Measurements from ENCODE around the gene CYP3A5.
A peak's percentile ranks its signal among the peaks of the same experiment; 100 is the strongest.
"Not testable (repeated sequence)": the region's sequence is repeated elsewhere in the genome, so short reads cannot be mapped to it uniquely, and the experiment has no call there.

The CYP3A5 gene

DNA sequence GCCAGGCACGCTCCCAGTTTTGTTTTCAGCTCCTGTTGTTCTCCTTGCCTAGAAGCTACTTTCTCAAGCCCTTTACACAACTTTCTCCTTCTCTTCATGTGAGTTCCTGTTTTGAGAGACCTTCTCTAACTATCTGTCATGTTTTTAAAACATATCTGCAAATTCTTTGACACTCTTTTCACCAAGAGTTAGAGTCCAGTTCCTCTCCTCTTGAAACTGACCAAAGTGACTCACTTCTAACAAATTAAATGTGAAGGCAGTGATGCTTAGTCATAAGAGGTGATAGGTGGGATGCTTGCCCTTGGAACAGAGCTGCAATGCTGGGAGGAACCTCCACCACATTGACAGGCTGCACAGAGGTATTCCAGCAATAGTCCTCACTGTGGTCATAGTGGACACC, 37.8 kb downstream of the CYP3A5 start:
- DNase-seq (ENCODE audit: low read depth in 2 of 2): no peak

DNA sequence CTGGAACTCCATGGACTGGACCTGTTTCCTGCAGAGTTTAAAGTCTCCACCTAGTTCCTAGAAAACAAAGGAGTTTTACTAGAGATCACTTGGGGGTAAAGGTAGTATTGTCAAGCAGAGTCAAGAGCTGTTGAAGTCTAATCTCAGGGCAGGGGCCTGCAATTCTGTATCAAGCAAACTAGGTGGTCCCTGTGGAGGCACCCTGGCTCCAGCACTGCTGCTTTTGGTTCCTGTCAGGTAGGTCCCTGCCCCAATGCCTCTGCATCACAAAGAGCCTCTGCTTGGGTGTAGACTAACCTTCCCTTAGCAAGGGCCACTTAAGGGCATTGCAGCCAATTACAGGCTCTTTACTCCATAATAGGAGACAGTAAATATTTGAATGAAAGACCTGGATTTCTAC, 40.5 kb downstream of the CYP3A5 start:
- no peak for DNase-seq (ENCODE audit: low read depth in 2 of 2)

DNA sequence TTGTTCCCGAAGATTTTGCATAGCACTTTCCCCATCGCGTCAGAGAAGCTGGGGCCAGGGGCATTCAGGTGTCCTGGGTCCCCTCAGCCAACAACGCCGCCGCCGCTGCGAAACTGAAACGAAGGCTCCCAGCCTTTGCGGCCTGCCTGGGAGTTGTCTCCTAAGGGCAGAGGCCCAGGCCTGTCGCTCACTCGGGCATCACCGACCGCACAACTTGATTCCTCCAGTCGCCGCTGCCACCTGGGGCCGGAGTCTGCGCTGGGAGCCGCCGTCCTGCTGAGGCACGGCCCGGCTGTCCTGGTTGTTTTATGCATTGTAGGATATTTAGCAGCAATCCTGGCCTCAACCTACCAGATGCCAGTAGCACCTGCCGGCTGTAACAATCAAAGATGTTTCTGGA, 41.1 kb downstream of the CYP3A5 start:
- DNase-seq (ENCODE audit: low read depth in 2 of 2): no peak

DNA sequence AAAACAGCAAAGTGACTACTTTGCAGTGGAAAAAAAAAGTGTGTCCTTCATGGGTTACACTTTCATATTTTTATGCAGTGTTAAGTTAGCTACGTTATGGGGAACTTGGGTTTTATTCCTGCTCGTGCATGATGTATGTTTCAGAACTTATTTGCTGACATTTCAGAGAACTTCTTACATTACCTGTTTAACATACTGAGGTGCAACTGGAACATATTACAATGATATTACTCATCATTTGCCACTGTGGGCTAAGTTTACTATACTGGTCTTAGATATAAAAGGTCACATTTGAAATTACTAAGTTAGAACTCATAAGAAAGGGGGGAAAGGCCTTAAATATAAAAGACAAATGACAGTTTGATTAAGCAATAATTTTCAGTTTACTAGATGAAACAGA, 42.4 kb downstream of the CYP3A5 start:
- not testable (repeated sequence) for DNase-seq (ENCODE audit: low read depth in 2 of 2)

DNA sequence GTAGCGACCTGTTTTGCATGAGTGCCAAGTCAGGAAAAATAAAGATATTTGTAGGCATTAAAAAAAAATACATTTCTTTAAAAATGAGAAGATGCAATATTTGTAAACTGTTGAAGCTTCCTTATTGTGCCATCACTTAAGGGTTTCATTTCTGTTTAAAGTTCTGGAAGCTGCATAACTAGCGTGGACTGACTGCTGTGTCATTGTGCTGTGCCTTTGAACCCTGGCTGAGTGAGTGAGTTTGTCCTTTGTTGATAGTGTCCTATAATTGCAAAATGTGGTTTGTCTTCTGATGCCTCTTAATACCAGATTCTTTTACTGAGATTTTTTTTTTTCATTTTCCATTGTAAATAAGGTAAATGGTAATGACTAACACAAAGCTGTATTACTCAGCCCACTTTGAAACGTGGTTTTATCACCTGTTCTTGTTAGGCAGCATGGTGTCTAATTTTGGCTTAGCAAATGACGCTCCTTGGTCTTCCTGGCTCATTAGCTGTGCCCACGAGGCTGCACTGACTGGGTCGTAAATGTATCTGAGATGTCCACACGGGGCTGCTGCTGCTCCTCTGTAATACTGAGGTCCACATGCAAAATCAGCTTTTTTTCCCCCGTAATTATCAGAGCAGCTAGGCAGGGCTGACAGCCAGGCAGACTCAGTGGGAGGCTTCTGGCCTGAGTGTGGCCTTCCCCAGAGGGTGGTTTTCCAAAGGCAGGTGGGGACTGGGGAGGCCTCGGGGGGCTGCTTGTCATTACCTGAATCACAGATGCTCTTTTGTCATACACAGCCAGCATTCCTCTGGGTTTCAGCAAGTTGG, 48.3 kb downstream of the CYP3A5 start:
- DNase-seq (ENCODE audit: low read depth in 2 of 2): peak in 1 of 2 donors; percentile 34

DNA sequence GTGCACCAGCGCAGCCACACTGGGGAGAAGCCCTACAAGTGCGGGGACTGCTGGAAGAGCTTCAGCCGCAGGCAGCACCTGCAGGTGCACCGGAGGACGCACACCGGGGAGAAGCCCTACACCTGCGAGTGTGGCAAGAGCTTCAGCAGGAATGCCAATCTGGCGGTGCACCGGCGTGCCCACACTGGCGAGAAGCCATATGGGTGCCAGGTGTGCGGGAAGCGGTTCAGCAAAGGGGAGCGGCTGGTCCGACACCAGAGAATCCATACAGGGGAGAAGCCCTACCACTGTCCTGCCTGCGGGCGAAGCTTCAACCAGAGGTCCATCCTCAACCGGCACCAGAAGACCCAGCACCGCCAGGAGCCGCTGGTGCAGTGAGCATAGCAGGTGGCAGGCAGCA, 50.2 kb downstream of the CYP3A5 start:
- no peak for DNase-seq (ENCODE audit: low read depth in 2 of 2)

DNA sequence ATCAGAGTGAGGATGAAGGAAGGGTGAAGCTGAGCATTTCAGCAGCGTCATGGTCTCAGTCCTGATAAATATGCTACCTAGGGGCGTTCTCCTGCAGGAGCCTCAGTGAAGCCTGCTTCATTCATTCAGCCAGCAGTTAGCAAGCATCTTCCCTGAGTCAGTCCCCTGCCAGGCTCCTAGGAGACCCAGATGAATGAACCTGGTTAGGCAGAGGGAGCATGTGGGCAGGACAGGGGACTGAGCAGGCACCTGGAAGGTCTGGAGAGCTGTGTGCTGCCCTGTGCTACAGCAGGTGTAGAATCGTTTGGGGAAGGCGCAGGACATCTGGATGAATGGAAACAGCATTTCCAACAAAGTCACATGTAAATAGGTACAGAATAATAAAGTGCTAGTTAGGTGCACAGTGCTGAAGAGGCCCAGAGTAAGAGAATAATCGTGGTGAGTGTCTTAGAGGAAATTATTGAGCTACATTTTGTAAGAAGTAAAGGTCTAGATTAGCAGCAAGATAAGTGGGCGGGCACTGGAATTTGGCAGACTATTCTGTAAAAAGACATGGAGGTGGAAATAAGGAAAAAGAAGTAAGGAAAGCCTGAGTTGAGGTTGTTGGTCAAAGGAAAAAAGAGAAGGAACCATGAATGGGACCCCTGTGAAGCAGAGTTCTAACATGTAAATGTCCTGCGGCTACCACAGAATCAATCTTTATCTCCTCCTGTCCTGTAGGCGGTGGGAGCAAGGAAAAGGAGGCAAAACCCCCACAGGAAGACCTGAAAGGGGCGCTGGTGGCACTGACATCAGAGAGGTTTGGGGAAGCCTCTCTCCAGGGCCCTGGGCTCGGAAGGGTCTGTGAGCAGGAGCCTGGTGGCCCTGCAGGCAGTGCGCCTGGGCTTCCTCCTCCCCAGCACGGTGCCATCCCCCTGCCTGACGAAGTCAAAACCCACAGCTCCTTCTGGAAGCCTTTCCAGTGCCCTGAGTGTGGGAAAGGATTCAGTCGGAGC, 51.0 kb downstream of the CYP3A5 start:
- no peak for DNase-seq (ENCODE audit: low read depth in 2 of 2)

DNA sequence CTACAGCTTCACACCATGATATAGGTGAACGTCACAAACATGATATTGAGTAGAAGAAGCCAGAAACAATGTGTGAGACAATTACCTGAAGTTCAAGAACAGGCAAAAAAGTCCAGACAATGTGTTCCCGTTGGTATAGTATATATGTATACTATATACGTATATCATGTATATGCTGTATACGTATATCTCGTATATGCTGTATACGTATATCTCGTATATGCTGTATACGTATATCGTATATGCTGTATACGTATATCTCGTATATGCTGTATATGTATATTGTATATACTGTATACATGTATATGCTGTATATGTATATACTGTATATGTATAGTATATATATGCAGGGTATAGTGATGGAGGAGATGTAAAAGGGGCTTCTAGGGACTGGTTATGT, 52.3 kb downstream of the CYP3A5 start:
- DNase-seq (ENCODE audit: low read depth in 2 of 2): no peak

DNA sequence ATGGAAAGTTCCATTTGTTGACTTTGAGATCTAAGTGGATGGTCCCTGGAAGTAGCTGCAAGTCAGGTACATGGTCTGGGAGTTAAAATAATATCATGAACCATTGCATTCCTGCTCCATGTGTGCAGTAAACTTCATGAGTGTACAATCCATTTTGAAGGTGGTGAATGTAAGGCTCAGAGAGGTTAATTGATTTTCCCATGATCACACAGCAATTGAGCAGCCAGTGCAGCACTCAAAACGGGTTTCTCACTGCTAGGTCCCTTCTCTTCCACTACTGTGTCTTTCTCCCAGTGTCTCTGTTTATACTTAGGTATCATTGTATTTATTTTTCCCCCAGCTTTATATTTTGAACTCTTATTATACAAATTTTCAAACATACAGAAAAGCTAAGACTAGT, 53.1 kb downstream of the CYP3A5 start:
- DNase-seq (ENCODE audit: low read depth in 2 of 2): no peak

DNA sequence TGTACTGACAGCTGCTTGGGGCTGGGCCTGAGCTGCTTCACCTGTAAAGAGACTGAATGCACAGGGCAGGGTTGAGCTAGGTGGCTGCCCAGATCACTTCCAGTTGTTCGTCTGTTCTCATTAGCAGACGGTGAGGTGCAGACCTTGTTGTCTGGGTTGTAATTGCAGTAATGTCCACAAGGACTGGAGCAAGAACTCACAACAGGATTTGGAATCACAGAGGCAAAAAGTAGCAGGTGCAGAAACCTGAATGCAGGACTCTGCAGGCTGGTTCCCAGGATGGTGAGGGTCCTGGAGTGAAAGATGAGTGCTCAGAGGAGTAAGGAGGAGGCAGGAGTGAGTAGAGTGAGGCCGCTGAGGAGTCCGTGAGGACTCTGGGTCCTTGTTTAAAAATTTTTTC, 53.8 kb downstream of the CYP3A5 start:
- DNase-seq (ENCODE audit: low read depth in 2 of 2): no peak

DNA sequence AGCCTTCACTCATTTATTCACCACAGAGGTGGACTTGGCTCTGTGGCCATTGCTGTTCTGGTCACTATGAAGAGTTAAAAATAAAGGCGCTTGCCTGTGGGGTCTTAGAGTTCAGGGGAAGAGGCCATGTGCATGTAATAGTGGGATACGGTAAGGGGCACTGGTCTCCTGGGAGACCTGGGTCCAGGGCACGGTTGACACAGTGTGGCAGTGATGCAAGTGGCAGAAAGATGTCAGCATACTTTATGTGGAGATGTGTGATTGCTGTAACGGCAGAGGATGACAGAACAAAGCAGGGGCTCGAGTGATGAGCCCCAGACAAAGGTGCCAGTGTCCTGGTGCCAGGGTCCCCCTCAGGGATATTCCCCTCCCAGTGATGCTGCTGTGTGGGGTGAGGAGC, 54.5 kb downstream of the CYP3A5 start:
- no peak for DNase-seq (ENCODE audit: low read depth in 2 of 2)

DNA sequence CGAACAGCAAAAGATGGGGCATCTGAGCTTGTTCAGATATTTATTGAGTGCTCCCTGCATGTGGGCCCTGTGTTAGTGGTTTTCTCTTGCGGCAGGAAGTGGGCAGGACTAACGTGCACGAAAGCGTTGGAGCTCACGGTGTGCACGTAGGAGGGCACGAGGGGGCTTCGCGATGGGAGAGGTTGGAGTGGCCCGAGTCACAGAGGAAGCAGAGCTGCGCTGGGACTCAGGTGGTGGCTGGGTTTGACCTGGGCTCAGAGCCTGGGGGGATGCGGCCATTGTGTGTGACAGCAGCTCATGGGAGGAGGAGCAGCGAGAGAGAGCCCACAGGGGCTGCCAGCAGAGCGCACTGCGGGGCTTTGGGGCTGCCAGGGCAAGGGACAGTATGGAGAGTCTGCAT, 55.3 kb downstream of the CYP3A5 start:
- DNase-seq (ENCODE audit: low read depth in 2 of 2): peak; percentile 72 to 73

DNA sequence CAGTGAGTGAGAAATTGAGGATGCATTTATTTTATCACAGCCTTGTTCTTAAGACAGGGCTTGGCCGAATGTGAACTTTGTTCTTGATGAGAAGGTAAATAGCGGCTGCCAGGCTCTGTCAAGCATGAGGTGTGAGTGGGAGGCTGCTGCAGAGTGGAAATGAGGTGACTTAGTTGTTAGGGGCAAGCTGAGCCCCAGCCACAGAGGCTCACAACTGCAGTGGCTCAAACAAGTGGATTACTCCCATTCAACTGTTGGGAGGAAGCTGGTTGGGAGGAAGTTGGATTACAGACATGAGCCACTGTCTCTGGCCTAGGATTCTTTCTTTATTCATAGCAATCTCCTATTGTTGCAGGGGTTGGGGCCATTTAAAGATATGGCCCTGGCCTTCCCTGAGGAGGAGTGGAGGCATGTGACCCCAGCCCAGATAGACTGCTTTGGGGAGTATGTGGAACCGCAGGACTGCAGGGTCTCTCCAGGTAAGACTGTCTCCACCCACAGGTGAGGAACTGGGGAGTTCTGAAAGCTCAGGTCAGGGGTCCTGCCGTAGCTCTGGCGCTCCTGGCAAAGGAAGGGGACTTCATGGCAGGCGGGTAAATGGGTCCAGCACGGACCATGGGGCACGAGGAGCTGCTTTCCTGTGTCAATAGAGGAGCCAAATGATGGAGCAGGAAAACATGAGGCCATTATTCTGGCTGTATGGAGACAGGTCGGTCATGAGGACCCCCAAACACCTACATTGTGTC, 55.9 kb downstream of the CYP3A5 start:
- DNase-seq (ENCODE audit: low read depth in 2 of 2): peak in 1 of 2 donors; percentile 43

DNA sequence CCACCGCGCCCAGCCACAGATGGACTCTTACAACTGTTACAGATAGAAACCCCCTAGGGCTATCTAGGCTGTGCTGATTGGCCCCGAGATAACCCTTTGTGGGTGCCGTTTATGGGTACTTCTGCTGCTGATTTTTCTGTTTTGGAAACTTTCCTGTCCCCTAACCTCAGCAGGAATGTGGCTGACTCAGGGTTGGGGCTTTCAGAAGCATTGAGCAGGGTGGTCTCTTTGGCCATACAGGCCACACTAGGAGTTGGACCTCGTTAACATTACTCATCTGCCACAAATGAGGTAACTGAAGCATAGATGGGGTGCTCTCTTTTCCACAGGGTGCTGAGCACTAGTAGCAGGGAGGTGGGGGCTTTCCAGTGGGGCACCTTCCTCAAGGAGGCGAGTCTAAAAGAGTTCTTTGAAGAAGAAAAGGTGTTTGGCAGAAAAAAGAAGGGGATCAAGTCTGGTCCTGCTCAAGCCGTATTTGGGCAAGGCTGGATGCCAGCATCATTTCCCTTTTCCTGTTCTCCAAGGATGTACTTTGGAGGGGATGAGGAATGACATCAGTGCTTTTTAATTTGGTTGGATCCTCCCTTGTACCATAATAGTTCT, 56.6 kb downstream of the CYP3A5 start:
- peak; percentile 42 to 55 for DNase-seq (ENCODE audit: low read depth in 2 of 2)

DNA sequence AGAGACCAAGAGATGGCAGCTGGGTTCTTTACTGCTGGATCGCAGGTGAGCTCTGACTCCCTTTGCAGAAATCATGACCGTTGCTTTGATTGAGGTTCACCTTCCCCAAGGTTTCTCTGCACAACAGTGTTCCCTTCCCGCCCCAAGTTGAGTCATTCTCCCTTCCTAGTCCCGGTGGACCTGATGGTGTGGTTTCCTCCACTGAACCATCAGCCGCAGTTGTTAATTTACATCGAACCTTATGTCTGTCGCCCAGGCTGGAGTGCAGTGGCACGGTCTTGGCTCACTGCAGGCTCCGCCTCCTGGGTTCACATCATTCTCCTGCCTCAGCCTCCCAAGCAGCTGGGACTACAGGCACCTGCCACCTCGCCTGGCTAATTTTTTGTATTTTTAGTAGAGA, 57.2 kb downstream of the CYP3A5 start:
- no peak for DNase-seq (ENCODE audit: low read depth in 2 of 2)

DNA sequence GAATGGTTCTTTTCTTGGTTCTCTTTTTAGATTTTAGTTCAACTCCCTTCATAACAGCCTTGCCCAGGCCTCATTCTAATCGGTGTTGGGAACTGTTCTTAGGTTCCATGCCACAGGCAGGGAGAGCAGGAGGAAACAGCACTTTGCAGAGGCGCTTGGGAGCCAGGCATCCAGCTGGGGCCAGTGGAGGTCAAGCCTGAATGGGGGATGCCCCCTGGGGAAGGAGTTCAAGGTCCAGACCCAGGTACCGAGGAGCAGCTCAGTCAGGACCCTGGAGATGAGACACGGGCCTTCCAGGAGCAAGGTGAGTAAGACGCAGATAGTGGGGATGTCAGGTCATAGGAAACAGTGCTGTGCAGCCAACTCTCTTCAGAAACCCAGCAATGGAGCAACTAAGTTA, 58.5 kb downstream of the CYP3A5 start:
- no peak for DNase-seq (ENCODE audit: low read depth in 2 of 2)

DNA sequence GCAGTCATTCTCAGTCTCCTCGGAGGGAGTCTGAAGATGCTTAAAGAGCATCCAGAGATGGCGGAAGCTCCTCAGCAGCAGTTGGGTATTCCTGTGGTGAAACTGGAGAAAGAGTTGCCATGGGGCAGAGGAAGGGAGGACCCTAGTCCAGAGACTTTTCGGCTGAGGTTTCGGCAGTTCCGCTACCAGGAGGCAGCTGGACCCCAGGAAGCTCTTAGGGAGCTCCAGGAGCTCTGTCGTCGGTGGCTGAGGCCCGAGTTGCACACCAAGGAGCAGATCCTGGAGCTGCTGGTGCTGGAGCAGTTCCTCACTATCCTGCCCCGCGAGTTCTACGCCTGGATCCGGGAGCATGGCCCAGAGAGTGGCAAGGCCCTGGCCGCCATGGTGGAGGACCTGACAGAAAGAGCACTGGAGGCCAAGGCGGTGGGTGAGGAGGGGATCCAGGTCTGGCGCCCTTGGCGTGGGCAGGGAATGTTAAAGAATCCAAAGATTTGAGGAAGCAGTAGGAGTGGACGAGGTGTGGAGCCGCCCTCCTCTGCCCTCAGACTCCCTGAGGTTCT, 60.1 kb downstream of the CYP3A5 start:
- no peak for DNase-seq (ENCODE audit: low read depth in 2 of 2)

DNA sequence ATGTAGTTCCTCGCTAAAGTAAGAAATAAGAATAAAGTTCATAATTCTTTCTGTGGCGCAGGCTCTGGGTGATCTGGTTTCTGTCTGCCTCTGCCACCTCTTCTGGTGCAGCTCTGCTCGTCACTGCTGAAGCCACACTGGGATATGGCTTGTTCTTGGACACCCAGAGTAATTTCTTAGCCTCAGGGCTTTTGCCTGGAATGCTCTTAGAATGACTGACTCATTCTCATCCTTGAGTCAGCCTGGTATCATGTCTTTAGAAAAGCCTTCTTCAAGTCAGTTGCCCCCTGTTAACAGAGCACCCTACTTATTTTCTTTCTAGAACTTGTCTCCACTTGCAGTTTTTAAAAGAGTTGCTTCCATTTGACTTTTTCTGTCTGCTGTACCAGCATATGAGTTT, 61.1 kb downstream of the CYP3A5 start:
- no peak for DNase-seq (ENCODE audit: low read depth in 2 of 2)

DNA sequence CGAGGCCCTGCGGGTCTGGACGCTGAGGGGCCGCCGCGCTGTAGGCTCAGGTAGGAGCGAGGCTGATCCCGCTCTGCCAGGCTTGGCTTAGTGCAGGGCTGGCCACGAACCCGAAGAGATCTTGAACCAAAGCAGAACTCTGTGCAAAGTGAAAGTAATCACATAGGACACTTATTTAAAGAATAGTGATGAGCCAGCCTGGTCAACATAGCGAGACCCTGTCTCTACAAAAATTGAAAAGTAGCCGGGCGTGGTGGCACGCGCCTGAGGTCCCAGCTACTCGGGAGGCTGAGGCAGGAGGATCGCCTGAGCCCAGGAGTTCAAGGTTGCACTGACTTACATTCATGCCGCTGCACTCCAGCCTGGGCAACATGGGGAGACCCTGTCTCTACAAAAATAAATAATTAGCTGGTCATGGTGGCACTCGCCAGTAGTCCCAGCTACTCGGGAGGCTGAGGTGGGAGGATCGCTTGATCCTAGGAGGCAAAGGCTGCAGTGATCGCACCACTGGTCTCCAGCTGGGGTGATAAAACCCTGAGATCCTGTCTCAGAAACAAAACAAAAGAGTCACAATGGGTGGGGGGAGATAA, 62.5 kb downstream of the CYP3A5 start:
- no peak for DNase-seq (ENCODE audit: low read depth in 2 of 2)

DNA sequence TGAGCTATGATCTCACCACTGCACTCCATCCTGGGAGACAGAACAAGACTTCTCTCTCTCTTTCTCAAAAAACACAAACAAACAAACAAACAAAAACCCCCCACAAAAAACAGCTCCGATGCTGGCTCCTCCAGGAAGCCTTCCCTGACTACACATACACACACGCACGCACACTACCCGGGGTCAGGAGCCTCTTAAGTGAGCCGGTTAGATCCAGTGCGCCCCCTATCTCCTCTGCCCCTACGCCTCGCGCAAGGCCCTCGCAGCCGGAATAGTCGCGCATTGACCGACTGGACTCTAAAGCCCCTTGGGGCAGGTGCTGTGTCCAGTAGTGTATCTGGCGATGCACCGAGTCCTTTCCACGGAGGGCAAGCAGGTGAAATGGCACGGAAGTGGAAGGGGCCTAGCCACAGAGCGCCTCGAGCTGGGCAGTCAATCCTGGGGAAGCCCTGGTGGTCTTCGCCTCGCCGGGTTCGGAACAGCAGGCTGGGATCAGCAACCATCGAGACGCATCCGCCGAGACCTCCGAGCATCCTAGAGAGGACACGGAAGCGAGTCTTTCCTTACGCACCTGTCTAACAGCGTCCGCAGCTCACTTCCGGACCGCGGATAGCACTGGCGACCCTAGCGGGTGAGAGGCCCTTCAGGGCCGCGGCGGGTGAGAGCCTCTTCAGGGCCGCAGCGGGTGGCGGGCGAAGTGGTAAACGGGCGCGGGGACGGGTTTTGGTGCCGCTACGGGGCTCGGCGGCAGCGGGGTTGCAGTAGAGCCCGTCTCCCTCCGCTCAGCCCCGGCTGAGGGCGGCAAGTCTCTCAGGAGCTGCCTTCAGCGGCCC, 63.2 kb downstream of the CYP3A5 start, which contains the start of gene ZSCAN25:
ZSCAN25 (plus strand) TSS at position 588 of the 833 bp plus-strand sequence. CDS start 2,661 bp downstream, outside the sequence.
- DNase-seq (ENCODE audit: low read depth in 2 of 2): peak; percentile 78 to 84
